Endothelial cell (in vitro differentiated cells): ENCODE results near the gene AGR2. TPM values are rescaled to one million over a fixed set of nuclear protein-coding genes. Genes with fewer than 3 reads are reported as not detected.

Experiments
- DNase-seq: peaks from one replicate; pipeline ENCODE4 v3.0.0; 2021; ENCODE audit warnings: low spot score
- H3K27ac Mint-ChIP-seq: one replicate; pipeline ENCODE4 v1.8.0; 2021; ENCODE audit warnings: mixed read lengths, inconsistent platforms; ENCODE audit not compliant: unreplicated experiment
- H3K27me3 Mint-ChIP-seq: one replicate; pipeline ENCODE4 v1.8.0; 2021; ENCODE audit warnings: mild to moderate bottlenecking, moderate library complexity, mixed read lengths, inconsistent platforms; ENCODE audit not compliant: unreplicated experiment
- H3K36me3 Mint-ChIP-seq: one replicate; pipeline ENCODE4 v1.8.0; 2021; ENCODE audit warnings: mild to moderate bottlenecking, low read depth, mixed read lengths, inconsistent platforms; ENCODE audit not compliant: unreplicated experiment
- H3K4me1 Mint-ChIP-seq: one replicate; pipeline ENCODE4 v1.8.0; 2021; ENCODE audit warnings: mild to moderate bottlenecking, mixed read lengths, inconsistent platforms; ENCODE audit not compliant: unreplicated experiment
- H3K4me3 Mint-ChIP-seq: one replicate; pipeline ENCODE4 v1.8.0; 2021; ENCODE audit warnings: mild to moderate bottlenecking, mixed read lengths, inconsistent platforms; ENCODE audit not compliant: unreplicated experiment
- H3K9me3 Mint-ChIP-seq: one replicate; pipeline ENCODE4 v1.8.0; 2021; ENCODE audit warnings: mixed read lengths, inconsistent platforms; ENCODE audit not compliant: unreplicated experiment
- CTCF ChIP-seq: fragments of 200-600 bp; sonication (generic); IDR thresholded peaks from one replicate; pipeline ENCODE4 v1.5.0; 2021; ENCODE audit warnings: antibody characterized with exemption; ENCODE audit not compliant: unreplicated experiment
- total RNA-seq: library from RNA; stranded (reverse); fragmentation: NEBNext Ultra II Directional; extraction: Animal tissue kit (Norgen Biotek cat#: 25700); gene quantifications from one replicate; pipeline ENCODE4 v1.2.1, GENCODE V29; 2021; ENCODE audit not compliant: unreplicated experiment

Gene AGR2
- total RNA-seq, 1 donor from 2014 or later: not detected

GRCh38 chr7:16755397-16755796 lies 49.4 kb downstream of the AGR2 start:
- Mint-ChIP-seq H3K27me3 (peaks cover 11% of the 10 kb centered on the region), H3K4me3 (peak overlapping the region; percentile 98), H3K27ac (peak overlapping the region; percentile 94), H3K36me3 (peaks cover 7% of the 10 kb centered on the region), H3K9me3 (no peaks in the 10 kb centered on the region), H3K4me1 (peaks cover 22% of the 10 kb centered on the region)
- no peak for DNase-seq
- no peak for TF ChIP-seq CTCF

GRCh38 chr7:16754856-16755317 lies 49.9 kb downstream of the AGR2 start:
- no peak for DNase-seq
- peak overlapping the region; percentile 94 for H3K27ac Mint-ChIP-seq
- H3K4me1 Mint-ChIP-seq: peaks cover 21% of the 10 kb centered on the region
- H3K27me3 Mint-ChIP-seq: peaks cover 12% of the 10 kb centered on the region
- peak overlapping the region; percentile 98 for H3K4me3 Mint-ChIP-seq
- peaks cover 7% of the 10 kb centered on the region for H3K36me3 Mint-ChIP-seq
- TF ChIP-seq CTCF: no peak
- no peaks in the 10 kb centered on the region for H3K9me3 Mint-ChIP-seq

GRCh38 chr7:16753932-16754855 lies 50.6 kb downstream of the AGR2 start:
- DNase-seq: peak; percentile 63
- TF ChIP-seq CTCF: no peak
- Mint-ChIP-seq H3K4me3 (peak overlapping the region; percentile 98), H3K27ac (peak overlapping the region; percentile 94), H3K36me3 (peaks cover 5% of the 10 kb centered on the region), H3K9me3 (no peaks in the 10 kb centered on the region), H3K27me3 (peaks cover 11% of the 10 kb centered on the region), H3K4me1 (peaks cover 19% of the 10 kb centered on the region)

GRCh38 chr7:16753102-16753931 lies 51.5 kb downstream of the AGR2 start, which contains the start of gene TSPAN13:
Gene TSPAN13 (plus strand): TSS chr7:16753755. CDS start chr7:16753968, 213 bp downstream.
- no peak for TF ChIP-seq CTCF
- no peaks in the 10 kb centered on the region for H3K36me3 Mint-ChIP-seq
- DNase-seq: peak; percentile 89
- H3K27me3 Mint-ChIP-seq: peaks cover 11% of the 10 kb centered on the region
- H3K4me1 Mint-ChIP-seq: peaks cover 15% of the 10 kb centered on the region
- H3K4me3 Mint-ChIP-seq: peak within 1 kb of the TSS; percentile 98
- no peaks in the 10 kb centered on the region for H3K9me3 Mint-ChIP-seq
- H3K27ac Mint-ChIP-seq: peak within 1 kb of the TSS; percentile 94
